Measurements from ENCODE around the gene TPBGL. TPM values are rescaled to one million over a fixed set of nuclear protein-coding genes. Genes with fewer than 3 reads are reported as not detected.

TPBGL gene
- total and polyA plus RNA-seq, 2 donors, result 0.05 to 0.23 TPM

- Histone ChIP-seq H3K27me3 (ENCODE audit: control insufficient read depth in 2 of 2, insufficient read depth in 1 of 2, low read length in 1 of 2) (peaks cover 0 to 3% of the 10 kb centered on the region in 2 donors), H3K36me3 (ENCODE audit: control insufficient read depth in 2 of 2, insufficient read depth in 2 of 2, low read length in 1 of 2) (no peaks in the 10 kb centered on the region), H3K27ac (ENCODE audit: low read depth in 1 of 2, low read length in 1 of 2) (no peak overlapping the region), H3K9me3 (ENCODE audit: control insufficient read depth in 2 of 2, insufficient read depth in 1 of 2, low read length in 1 of 2) (no peaks in the 10 kb centered on the region), H3K4me1 (ENCODE audit: control insufficient read depth in 2 of 2, insufficient read depth in 2 of 2, low read length in 2 of 2) (peaks cover 0 to 4% of the 10 kb centered on the region in 2 donors), H3K4me3 (ENCODE audit: low read length in 2 of 2) (no peak overlapping the region)
- WGBS, result 91% methylated on average over 17 of the region's 17 CpGs
- DNase-seq (ENCODE audit: low read depth in 6 of 9, low spot score in 9 of 9), result no peak
These were observed 25.4 kb downstream of the TPBGL start for GRCh38 chr11:75265851-75266531.

- no peak for DNase-seq (ENCODE audit: low read depth in 6 of 9, low spot score in 9 of 9)
- Histone ChIP-seq H3K27ac (ENCODE audit: low read depth in 1 of 2, low read length in 1 of 2) (no peak overlapping the region), H3K4me3 (ENCODE audit: low read length in 2 of 2) (no peak overlapping the region), H3K27me3 (ENCODE audit: control insufficient read depth in 2 of 2, insufficient read depth in 1 of 2, low read length in 1 of 2) (peaks cover 0 to 3% of the 10 kb centered on the region in 2 donors), H3K9me3 (ENCODE audit: control insufficient read depth in 2 of 2, insufficient read depth in 1 of 2, low read length in 1 of 2) (no peaks in the 10 kb centered on the region), H3K36me3 (ENCODE audit: control insufficient read depth in 2 of 2, insufficient read depth in 2 of 2, low read length in 1 of 2) (peaks cover 0 to 3% of the 10 kb centered on the region in 2 donors), H3K4me1 (ENCODE audit: control insufficient read depth in 2 of 2, insufficient read depth in 2 of 2, low read length in 2 of 2) (no peaks in the 10 kb centered on the region)
- WGBS, result 94% methylated on average over 27 of the region's 27 CpGs
These were observed 26.8 kb downstream of the TPBGL start for GRCh38 chr11:75267171-75267970.

GRCh38 chr11:75268626-75269366 is 28.2 kb downstream of the TPBGL start:
- Histone ChIP-seq H3K9me3 (ENCODE audit: control insufficient read depth in 2 of 2, insufficient read depth in 1 of 2, low read length in 1 of 2) (no peaks in the 10 kb centered on the region), H3K4me1 (ENCODE audit: control insufficient read depth in 2 of 2, insufficient read depth in 2 of 2, low read length in 2 of 2) (no peaks in the 10 kb centered on the region), H3K27ac (ENCODE audit: low read depth in 1 of 2, low read length in 1 of 2) (no peak overlapping the region), H3K36me3 (ENCODE audit: control insufficient read depth in 2 of 2, insufficient read depth in 2 of 2, low read length in 1 of 2) (peaks cover 0 to 7% of the 10 kb centered on the region in 2 donors), H3K27me3 (ENCODE audit: control insufficient read depth in 2 of 2, insufficient read depth in 1 of 2, low read length in 1 of 2) (no peaks in the 10 kb centered on the region), H3K4me3 (ENCODE audit: low read length in 2 of 2) (no peak overlapping the region)
- no peak for DNase-seq (ENCODE audit: low read depth in 6 of 9, low spot score in 9 of 9)
- WGBS, result 97% methylated on average over 25 of the region's 25 CpGs

GRCh38 chr11:75269367-75269660 is 28.7 kb downstream of the TPBGL start:
- Histone ChIP-seq H3K9me3 (ENCODE audit: control insufficient read depth in 2 of 2, insufficient read depth in 1 of 2, low read length in 1 of 2) (no peaks in the 10 kb centered on the region), H3K4me1 (ENCODE audit: control insufficient read depth in 2 of 2, insufficient read depth in 2 of 2, low read length in 2 of 2) (no peaks in the 10 kb centered on the region), H3K27me3 (ENCODE audit: control insufficient read depth in 2 of 2, insufficient read depth in 1 of 2, low read length in 1 of 2) (no peaks in the 10 kb centered on the region), H3K4me3 (ENCODE audit: low read length in 2 of 2) (no peak overlapping the region), H3K36me3 (ENCODE audit: control insufficient read depth in 2 of 2, insufficient read depth in 2 of 2, low read length in 1 of 2) (peaks cover 0 to 8% of the 10 kb centered on the region in 2 donors), H3K27ac (ENCODE audit: low read depth in 1 of 2, low read length in 1 of 2) (no peak overlapping the region)
- DNase-seq (ENCODE audit: low read depth in 6 of 9, low spot score in 9 of 9), result no peak
- 96% methylated on average over 4 of the region's 4 CpGs for WGBS

GRCh38 chr11:75269896-75270295 is 29.3 kb downstream of the TPBGL start:
- H3K9me3 ChIP-seq (ENCODE audit: control insufficient read depth in 2 of 2, insufficient read depth in 1 of 2, low read length in 1 of 2), result no peaks in the 10 kb centered on the region
- no peak for DNase-seq (ENCODE audit: low read depth in 6 of 9, low spot score in 9 of 9)
- H3K27ac ChIP-seq (ENCODE audit: low read depth in 1 of 2, low read length in 1 of 2), result no peak overlapping the region
- 99% methylated on average over 9 of the region's 9 CpGs for WGBS
- no peaks in the 10 kb centered on the region for H3K27me3 ChIP-seq (ENCODE audit: control insufficient read depth in 2 of 2, insufficient read depth in 1 of 2, low read length in 1 of 2)
- H3K4me1 ChIP-seq (ENCODE audit: control insufficient read depth in 2 of 2, insufficient read depth in 2 of 2, low read length in 2 of 2), result no peaks in the 10 kb centered on the region
- H3K4me3 ChIP-seq (ENCODE audit: low read length in 2 of 2), result no peak overlapping the region
- peaks cover 0 to 8% of the 10 kb centered on the region in 2 donors for H3K36me3 ChIP-seq (ENCODE audit: control insufficient read depth in 2 of 2, insufficient read depth in 2 of 2, low read length in 1 of 2)

- Histone ChIP-seq H3K4me3 (ENCODE audit: low read length in 2 of 2) (no peak overlapping the region), H3K36me3 (ENCODE audit: control insufficient read depth in 2 of 2, insufficient read depth in 2 of 2, low read length in 1 of 2) (peaks cover 0 to 8% of the 10 kb centered on the region in 2 donors)
- peak in 3 of 9 donors; percentile 8 to 52 (median 45) for DNase-seq (ENCODE audit: low read depth in 6 of 9, low spot score in 9 of 9)
These were observed 30.4 kb downstream of the TPBGL start for GRCh38 chr11:75270896-75271418.

GRCh38 chr11:75271730-75272129 is 31.2 kb downstream of the TPBGL start:
- Histone ChIP-seq H3K27me3 (ENCODE audit: control insufficient read depth in 2 of 2, insufficient read depth in 1 of 2, low read length in 1 of 2) (no peaks in the 10 kb centered on the region), H3K4me3 (ENCODE audit: low read length in 2 of 2) (no peak overlapping the region), H3K36me3 (ENCODE audit: control insufficient read depth in 2 of 2, insufficient read depth in 2 of 2, low read length in 1 of 2) (peaks cover 0 to 8% of the 10 kb centered on the region in 2 donors), H3K9me3 (ENCODE audit: control insufficient read depth in 2 of 2, insufficient read depth in 1 of 2, low read length in 1 of 2) (peaks cover 0 to under 1% of the 10 kb centered on the region in 2 donors), H3K4me1 (ENCODE audit: control insufficient read depth in 2 of 2, insufficient read depth in 2 of 2, low read length in 2 of 2) (peaks cover 10 to 15% of the 10 kb centered on the region in 2 donors), H3K27ac (ENCODE audit: low read depth in 1 of 2, low read length in 1 of 2) (no peak overlapping the region)
- 93% methylated on average over 6 of the region's 6 CpGs for WGBS
- DNase-seq (ENCODE audit: low read depth in 6 of 9, low spot score in 9 of 9), result no peak

More at GRCh38 chr11:75270896-75271418, 30.4 kb downstream of the TPBGL start:
- Histone ChIP-seq H3K9me3 (ENCODE audit: control insufficient read depth in 2 of 2, insufficient read depth in 1 of 2, low read length in 1 of 2) (no peaks in the 10 kb centered on the region), H3K27me3 (ENCODE audit: control insufficient read depth in 2 of 2, insufficient read depth in 1 of 2, low read length in 1 of 2) (no peaks in the 10 kb centered on the region), H3K4me1 (ENCODE audit: control insufficient read depth in 2 of 2, insufficient read depth in 2 of 2, low read length in 2 of 2) (peaks cover 2 to 8% of the 10 kb centered on the region in 2 donors), H3K27ac (ENCODE audit: low read depth in 1 of 2, low read length in 1 of 2) (no peak overlapping the region)
- 97% methylated on average over 3 of the region's 3 CpGs for WGBS

GRCh38 chr11:75272391-75272790 is 31.8 kb downstream of the TPBGL start:
- no peaks in the 10 kb centered on the region for H3K27me3 ChIP-seq (ENCODE audit: control insufficient read depth in 2 of 2, insufficient read depth in 1 of 2, low read length in 1 of 2)
- 94% methylated on average over 5 of the region's 5 CpGs for WGBS
- peaks cover 0 to 2% of the 10 kb centered on the region in 2 donors for H3K9me3 ChIP-seq (ENCODE audit: control insufficient read depth in 2 of 2, insufficient read depth in 1 of 2, low read length in 1 of 2)
- peaks cover 16 to 21% of the 10 kb centered on the region in 2 donors for H3K4me1 ChIP-seq (ENCODE audit: control insufficient read depth in 2 of 2, insufficient read depth in 2 of 2, low read length in 2 of 2)
- H3K4me3 ChIP-seq (ENCODE audit: low read length in 2 of 2), result no peak overlapping the region
- DNase-seq (ENCODE audit: low read depth in 6 of 9, low spot score in 9 of 9), result no peak
- H3K36me3 ChIP-seq (ENCODE audit: control insufficient read depth in 2 of 2, insufficient read depth in 2 of 2, low read length in 1 of 2), result peaks cover 0 to 8% of the 10 kb centered on the region in 2 donors
- no peak overlapping the region for H3K27ac ChIP-seq (ENCODE audit: low read depth in 1 of 2, low read length in 1 of 2)
